Endothelial cell of umbilical vein (primary cell): ENCODE data around the gene CD68. TPM values are rescaled to one million over a fixed set of nuclear protein-coding genes. Genes with fewer than 3 reads are reported as not detected.
A peak's percentile ranks its signal among the peaks of the same experiment; 100 is the strongest.

Experiments
- BruUV-seq: library from RNA; stranded (reverse); fragments of 400-500 nt; replicated peaks from 2 replicates; lab custom pipeline; 2021; lab: Mats Ljungman, UMichigan
- CTCF ChIA-PET: fragments of 300-600, 350-600 bp; sonication (Branson Sonifier 250); formaldehyde crosslinking; loops from one replicate; lab custom pipeline; 2021; ENCODE audit warnings: antibody characterized with exemption, inconsistent platforms; lab: Charles Lee
- POLR2A ChIA-PET: fragments of 300-600, 350-600 bp; sonication (Branson Sonifier 250); formaldehyde crosslinking; loops from one replicate; lab custom pipeline; 2021; ENCODE audit warnings: antibody characterized with exemption, inconsistent platforms; lab: Charles Lee
- DNase-seq: peaks from one replicate; pipeline ENCODE4 v3.0.0-alpha.2; 2011; ENCODE audit warnings: low read depth, low spot score
- FAIRE-seq: peaks from 2 replicates; lab custom pipeline; 2011; peaks lifted over from hg19 to GRCh38; lab: Jason Lieb, UNC
- H2AFZ ChIP-seq: 2 replicates; pipeline ENCODE4 v1.6.0; 2012; ENCODE audit warnings: low read depth, low read length, control low read depth, inconsistent platforms
- H3K27ac ChIP-seq: 2 replicates; pipeline ENCODE4 v1.5.1; 2011; ENCODE audit warnings: low read depth, mild to moderate bottlenecking, control low read depth, low read length, moderate library complexity; ENCODE audit not compliant: insufficient read depth
- H3K27me3 ChIP-seq, 2 experiments: 2 replicates each; pipeline versions ENCODE4 v1.6.0 to v1.6.1; 2011; ENCODE audit warnings: low read length in 2 of 2, mixed read lengths in 1 of 2; ENCODE audit not compliant: control insufficient read depth in 2 of 2, insufficient read depth in 2 of 2
- H3K36me3 ChIP-seq, 2 experiments: 2 replicates in 1 of 2; 3 replicates in 1 of 2; pipeline ENCODE4 v1.5.1; 2011; ENCODE audit warnings: low read length in 2 of 2, mild to moderate bottlenecking in 1 of 2, moderate library complexity in 1 of 2; ENCODE audit not compliant: control insufficient read depth in 2 of 2, insufficient read depth in 2 of 2; ENCODE audit errors: extremely low read depth in 1 of 2
- H3K4me1 ChIP-seq: 3 replicates; pipeline ENCODE4 v1.5.1; 2011; ENCODE audit warnings: mild to moderate bottlenecking, low read length; ENCODE audit not compliant: control insufficient read depth, insufficient read depth; ENCODE audit errors: extremely low read depth
- H3K4me2 ChIP-seq: 2 replicates; pipeline ENCODE4 v1.6.1; 2011; ENCODE audit warnings: low read length, control low read depth, mixed read lengths; ENCODE audit not compliant: insufficient read depth
- H3K4me3 ChIP-seq, 3 experiments: fragments of 200-600 bp in 1 of 3; sonication (generic), shearing (Covaris generic) in 1 of 3; replicated peaks in 1 of 3; 2 replicates each; pipeline ENCODE4 v1.5.1; 2011 to 2016; ENCODE audit warnings: control low read depth in 3 of 3, low read length in 3 of 3, mild to moderate bottlenecking in 2 of 3, inconsistent platforms in 1 of 3, low read depth in 1 of 3, moderate library complexity in 1 of 3; ENCODE audit not compliant: insufficient read depth in 1 of 3
- H3K79me2 ChIP-seq: 2 replicates; pipeline ENCODE4 v1.6.0; 2012; ENCODE audit warnings: low read length, inconsistent platforms; ENCODE audit not compliant: control insufficient read depth, insufficient read depth
- H3K9ac ChIP-seq: replicated peaks from 2 replicates; pipeline ENCODE3; 2011; ENCODE audit warnings: low read length, control low read depth; ENCODE audit not compliant: insufficient read depth; ENCODE audit errors: extremely low read depth
- H3K9me1 ChIP-seq: replicated peaks from 3 replicates; pipeline ENCODE4 v1.6.0; 2011; ENCODE audit warnings: mild to moderate bottlenecking, low read length; ENCODE audit not compliant: control insufficient read depth, insufficient read depth; ENCODE audit errors: extremely low read depth
- H3K9me3 ChIP-seq: replicated peaks from 2 replicates; pipeline ENCODE4 v1.5.1; 2012; ENCODE audit warnings: low read length, inconsistent platforms; ENCODE audit not compliant: control insufficient read depth, insufficient read depth
- H4K20me1 ChIP-seq: replicated peaks from 2 replicates; pipeline ENCODE3; 2011; ENCODE audit warnings: mild to moderate bottlenecking, low read length; ENCODE audit not compliant: control insufficient read depth, insufficient read depth; ENCODE audit errors: extremely low read depth
- CTCF ChIP-seq, 2 donors: IDR thresholded peaks; 1 replicate in 1 of 2; 2 replicates in 1 of 2; pipeline ENCODE4 v1.5.1; 2011; ENCODE audit warnings: low read length in 2 of 2, mild to moderate bottlenecking in 2 of 2, moderate library complexity in 2 of 2, control low read depth in 1 of 2, inconsistent platforms in 1 of 2, low read depth in 1 of 2; ENCODE audit not compliant: insufficient read depth in 1 of 2; ENCODE audit errors: extremely low read depth in 1 of 2
- JUN ChIP-seq: IDR thresholded peaks from 2 replicates; pipeline ENCODE4 v1.6.1; 2011; ENCODE audit warnings: borderline replicate concordance, low read depth; ENCODE audit not compliant: insufficient read length, insufficient read depth
- MAX ChIP-seq: IDR thresholded peaks from 2 replicates; pipeline ENCODE4 v1.6.1; 2011; ENCODE audit not compliant: insufficient read depth, insufficient read length
- POLR2A ChIP-seq: IDR thresholded peaks from 2 replicates; pipeline ENCODE4 v1.6.1; 2012; ENCODE audit warnings: low read depth, mild to moderate bottlenecking, control low read depth, low read length
- POLR2AphosphoS5 ChIP-seq: IDR thresholded peaks from 2 replicates; pipeline ENCODE4 v1.6.1; 2012; ENCODE audit warnings: low read depth, mild to moderate bottlenecking, control low read depth, low read length, moderate library complexity; ENCODE audit not compliant: insufficient read depth
- dilution Hi-C: fragments of 300-500 bp; cut with MboI; formaldehyde crosslinking; loops from one replicate; pipeline ENCODE4 v1.15.0; 2019; ENCODE audit warnings: low sequenced_read_pairs; ENCODE audit not compliant: extremely low pct_ligation_motif_present
- intact Hi-C: fragments of 100-400 bp; cut with micrococcal nuclease; formaldehyde crosslinking; loops from one replicate; pipeline ENCODE4 v1.10.0; 2022
- polyA plus RNA-seq, 4 experiments: library from polyadenylated mRNA; depleted of rRNA in 3 of 4; stranded (reverse) in 3 of 4; unstranded in 1 of 4; fragments of >200 nt; gene quantifications; 2 replicates each; pipeline versions ENCODE4 v1.2.1 to v1.2.3, GENCODE V29; 2011 to 2012; ENCODE audit warnings: missing spikeins in 1 of 4
- total RNA-seq: library from RNA; stranded (reverse); gene quantifications from 2 replicates; pipeline ENCODE4 v1.2.3, GENCODE V29; 2021

The CD68 gene
- total and polyA plus RNA-seq, 2 donors (not counting 3 experiments of a cell fraction or from before 2014, with no cell fraction given), result 2.9 to 30.8 TPM

GRCh38 chr17:7561028-7561575, 18.3 kb upstream of the CD68 start:
- POLR2A ChIA-PET, result interaction anchor here (0.7 to 1.1 kb wide), 4 partner anchors 47 to 239 kb away, joined by 3 to 14 read pairs (median 3); partner anchors contain the start of gene TMEM256
- FAIRE-seq, result peak; percentile 96
- no peaks in the 10 kb centered on the region for H3K9me3 ChIP-seq
- no peaks in the 10 kb centered on the region for H3K9me1 ChIP-seq
- H4K20me1 ChIP-seq, result no peaks in the 10 kb centered on the region
- peak overlapping the region; percentile 83 for H2AFZ ChIP-seq
- H3K9ac ChIP-seq, result peak overlapping the region; percentile 67
- CTCF ChIA-PET, result interaction anchor here (0.5 to 6.7 kb wide), 60 partner anchors 9 to 515 kb away, joined by 3 to 314 read pairs (median 5); partner anchors contain the start of genes CD68, CHRNB1, FGF11 and MPDU1
- H3K36me3 ChIP-seq, result peaks cover 8 to 12% of the 10 kb centered on the region in 2 experiments
- H3K79me2 ChIP-seq, result peaks cover 39% of the 10 kb centered on the region
- intact Hi-C loops, result loop anchor here (1.0 to 2.0 kb wide), 11 partner anchors 11 to 237 kb away; partner anchors contain the start of genes FXR2, PLSCR3, POLR2A and TMEM256
- peak overlapping the region; percentile 60 for H3K27ac ChIP-seq
- peak; percentile 86 for DNase-seq
- TSS peak; percentile 71 for BruUV-seq
- H3K27me3 ChIP-seq, result no peaks in the 10 kb centered on the region
- peaks cover 36% of the 10 kb centered on the region for H3K4me1 ChIP-seq
- H3K4me3 ChIP-seq, result peak overlapping the region; percentile 58 to 80 (median 62)
- TF ChIP-seq CTCF (IDR thresholded peaks at IDR 0.05; ENCODE audit: extremely low read depth in 1 of 2, insufficient read depth in 1 of 2, low read depth in 1 of 2, low read length in 2 of 2), result peak; percentile 82 to 96
- peak; percentile 41 for TF ChIP-seq POLR2AphosphoS5
- TF ChIP-seq JUN, result no peak
- TF ChIP-seq POLR2A, result no peak
- TF ChIP-seq MAX, result no peak
- dilution Hi-C loops, result no loop called here
- peak overlapping the region; percentile 86 for H3K4me2 ChIP-seq
